Activated T-cell treated with anti-CD3 and anti-CD28 coated beads for 48 hours (primary cell): ENCODE data around the gene POP7.
"Not testable (repeated sequence)": the region's sequence is repeated elsewhere in the genome, so short reads cannot be mapped to it uniquely, and the experiment has no call there.

Source experiments
- DNase-seq: peaks from one replicate; pipeline ENCODE4 v3.0.0-alpha.2; 2020; ENCODE audit warnings: low read depth

Gene POP7

DNA sequence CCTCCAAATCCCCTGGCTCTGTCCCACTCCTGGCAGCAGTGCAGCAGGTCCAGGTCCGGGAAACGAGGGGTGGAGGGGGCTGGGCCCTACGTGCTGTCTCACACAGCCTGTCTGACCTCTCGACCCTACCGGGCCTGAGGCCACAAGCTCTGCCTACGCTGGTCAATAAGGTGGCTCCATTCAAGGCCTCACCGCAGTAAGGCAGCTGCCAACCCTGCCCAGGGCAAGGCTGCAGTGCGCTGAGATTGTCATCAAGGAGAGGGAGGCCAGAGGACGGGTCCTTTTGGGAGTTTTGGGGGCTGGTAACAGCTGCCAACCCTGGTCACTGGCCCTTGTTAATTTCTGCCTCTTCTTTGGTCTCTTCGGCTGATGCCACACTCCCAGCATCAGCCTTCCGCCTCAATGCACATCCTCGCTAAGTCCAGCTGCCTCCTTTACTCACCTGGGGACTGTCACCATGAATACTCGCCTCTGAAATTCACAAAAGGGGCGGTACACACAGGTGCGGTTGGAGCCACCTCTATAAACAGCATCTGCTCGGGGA, 17.9 kb downstream of the POP7 start:
- no peak for DNase-seq

DNA sequence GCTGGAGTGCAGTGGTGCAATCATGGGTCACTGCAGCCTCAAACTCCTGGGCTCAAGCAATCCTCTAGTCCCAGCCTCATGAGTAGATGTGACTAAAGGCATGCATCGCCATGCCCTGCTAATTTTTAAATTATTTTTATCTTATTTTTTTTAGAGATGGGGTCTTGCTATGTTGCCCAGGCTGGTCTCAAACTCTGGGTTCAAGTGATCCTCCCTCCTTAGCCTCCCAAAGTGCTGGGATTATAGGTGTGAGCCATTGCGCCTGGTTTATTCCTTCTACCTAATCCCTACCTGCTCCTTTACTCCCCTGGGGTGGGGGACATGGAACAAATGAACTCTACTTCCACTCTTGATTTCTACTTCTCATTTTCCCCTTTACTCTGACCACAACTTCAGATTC, 18.4 kb downstream of the POP7 start:
- not testable (repeated sequence) for DNase-seq

GRCh38 chr7:100726996-100727761, 21.3 kb downstream of the POP7 start:
- DNase-seq, result no peak

- DNase-seq, result no peak
Observed at GRCh38 chr7:100728196-100728595, 22.3 kb downstream of the POP7 start.

DNA sequence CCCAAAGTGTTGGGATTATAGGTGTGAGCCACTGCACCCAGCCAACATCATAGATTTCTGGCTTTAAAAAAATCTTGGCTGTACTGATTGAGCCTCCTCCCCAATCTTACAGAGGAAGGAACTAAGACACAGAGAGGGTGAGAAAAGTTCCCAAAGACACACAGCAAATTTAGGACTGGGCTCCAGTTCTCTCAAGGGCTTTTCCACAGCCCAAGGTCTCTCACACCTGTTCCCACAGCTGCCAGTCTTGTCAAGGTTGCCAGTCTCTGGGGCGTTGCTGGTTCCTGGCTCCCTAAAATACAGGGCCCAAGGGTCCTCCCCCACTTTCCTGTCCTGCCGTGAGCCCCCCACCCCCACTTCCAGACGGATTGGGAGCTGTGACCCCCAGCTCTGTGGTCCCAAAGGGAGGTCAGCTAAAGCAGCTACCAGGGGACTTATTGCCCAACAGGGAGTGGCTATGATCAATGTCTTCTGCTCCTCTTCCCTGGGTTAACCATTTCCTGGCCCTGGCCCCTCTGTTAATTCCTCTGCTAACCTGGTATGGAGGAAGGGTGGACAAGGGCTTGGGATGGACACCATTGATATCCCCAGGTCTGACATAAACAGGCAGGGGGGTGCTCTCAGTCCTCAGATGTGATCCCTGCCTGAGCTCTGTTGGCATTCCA, 24.3 kb downstream of the POP7 start:
- no peak for DNase-seq

- no peak for DNase-seq
Observed at GRCh38 chr7:100731937-100732636, 26.2 kb downstream of the POP7 start.

GRCh38 chr7:100735730-100736129, 29.8 kb downstream of the POP7 start:
- no peak for DNase-seq

- no peak for DNase-seq
Observed at GRCh38 chr7:100736671-100737070, 30.8 kb downstream of the POP7 start.

DNA sequence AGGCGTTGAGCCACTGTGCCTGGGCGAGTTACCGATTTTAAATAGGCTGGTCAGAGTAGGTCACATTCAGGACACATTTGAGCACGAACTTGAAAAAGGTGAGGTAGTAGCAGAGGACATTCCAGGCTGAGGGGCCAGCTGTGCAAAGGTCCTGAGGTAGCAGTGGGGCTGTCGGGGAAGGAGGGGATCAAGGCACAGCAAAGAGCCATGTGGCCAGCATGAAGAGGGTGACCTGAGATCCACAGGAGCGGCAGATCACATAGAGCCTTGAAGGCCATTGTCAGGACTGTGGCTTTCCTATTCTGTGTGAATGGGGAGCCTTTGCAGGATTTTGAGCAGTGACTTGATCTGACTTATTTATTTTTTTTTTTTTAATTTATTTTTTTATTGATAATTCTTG, 34.0 kb downstream of the POP7 start:
- no peak for DNase-seq

GRCh38 chr7:100744605-100745004, 38.7 kb downstream of the POP7 start:
- no peak for DNase-seq

- no peak for DNase-seq
Observed at GRCh38 chr7:100745184-100745583, 39.3 kb downstream of the POP7 start.

DNA sequence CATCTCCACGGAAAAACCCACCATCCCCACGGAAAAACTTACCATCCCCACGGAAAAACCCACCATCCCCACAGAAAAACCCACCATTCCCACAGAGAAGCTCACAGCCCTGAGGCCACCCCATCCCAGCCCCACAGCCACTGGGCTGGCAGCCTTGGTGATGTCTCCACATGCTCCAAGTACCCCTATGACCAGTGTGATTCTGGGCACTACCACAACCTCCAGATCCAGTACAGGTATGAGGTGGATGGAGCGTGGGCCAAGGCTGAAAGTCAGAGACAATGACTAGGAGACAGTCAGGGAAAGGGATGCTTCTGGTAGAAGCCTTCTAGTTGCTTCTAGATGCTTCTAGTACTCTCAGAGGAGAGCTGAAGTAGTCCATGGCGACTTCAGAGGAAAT, 47.1 kb downstream of the POP7 start:
- DNase-seq, result no peak

DNA sequence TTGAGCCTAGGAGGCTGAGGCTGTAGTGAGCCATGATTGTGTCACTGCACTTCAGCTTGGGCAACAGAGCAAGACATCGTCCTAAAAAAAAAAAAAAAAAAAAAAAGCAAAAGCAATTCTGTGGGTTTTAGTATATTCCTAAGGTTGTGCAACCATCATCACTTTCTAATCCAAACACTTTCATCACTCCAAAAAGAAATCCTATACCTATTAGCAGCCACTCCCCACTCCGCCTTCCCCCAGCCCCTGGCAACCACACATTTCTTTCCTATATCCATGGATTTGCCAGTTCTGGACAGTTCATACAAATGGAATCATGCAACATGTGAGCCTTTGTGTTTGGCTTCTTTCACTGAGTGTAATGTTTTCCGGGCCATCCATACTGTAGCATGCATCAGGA, 47.8 kb downstream of the POP7 start:
- no peak for DNase-seq
